ENCODE results near the gene UROC1. TPM values are rescaled to one million over a fixed set of nuclear protein-coding genes. Genes with fewer than 3 reads are reported as not detected.

Gene UROC1
- total and polyA plus RNA-seq, 2 of the 4 experiments (the other 2 are of a cell fraction) = not detected

GRCh38 chr3:126480861-126481260 is 36.7 kb downstream of the UROC1 start:
- no peaks in the 10 kb centered on the region for H3K9me3 ChIP-seq (ENCODE audit: control insufficient read depth, insufficient read depth, low read length)
- H2AK9ac ChIP-seq (replicated peaks; ENCODE audit: low read depth, low read length, poor library complexity) = no peak overlapping the region
- H4K20me1 ChIP-seq (ENCODE audit: insufficient read depth, low read length) = no peaks in the 10 kb centered on the region
- no peak overlapping the region for H2AFZ ChIP-seq (replicated peaks; ENCODE audit: low read length, poor library complexity)
- dilution Hi-C loops (cut with HindIII; ENCODE audit: low sequenced_read_pairs, unreplicated experiment) (no loop called here), intact Hi-C loops (cut with micrococcal nuclease) (no loop called here), in situ Hi-C loops (cut with MboI; ENCODE audit: low sequenced_read_pairs) (no loop called here)
- ChIA-PET POLR2A (ENCODE audit: unreplicated experiment) (no interaction called here), CTCF (no interaction called here)
- H2BK20ac ChIP-seq (ENCODE audit: low read depth, low read length) = no peak overlapping the region
- H4K5ac ChIP-seq (ENCODE audit: low read depth, low read length) = no peak overlapping the region
- no peak overlapping the region for H3K23ac ChIP-seq (ENCODE audit: low read depth, low read length)
- H2BK5ac ChIP-seq (ENCODE audit: low read depth, low read length, poor library complexity, severe bottlenecking) = no peak overlapping the region
- no peak overlapping the region for H4K8ac ChIP-seq (ENCODE audit: low read depth in 2 of 2, low read length in 2 of 2)
- ATAC-seq (ENCODE audit: low read depth) = no peak
- H3K4me3 ChIP-seq (ENCODE audit: insufficient read depth, low read depth, low read length) = no peak overlapping the region
- H3K9ac ChIP-seq (ENCODE audit: low read depth, low read length) = no peak overlapping the region
- H3K18ac ChIP-seq (ENCODE audit: low read depth, low read length) = no peak overlapping the region
- no peak overlapping the region for H4K91ac ChIP-seq (ENCODE audit: insufficient read depth, low read depth, low read length)
- no peak overlapping the region for H3K4ac ChIP-seq (ENCODE audit: low read depth, low read length)
- DNase-seq = no peak
- TF ChIP-seq ELK1 (IDR thresholded peaks at IDR 0.05; ENCODE audit: borderline replicate concordance, low read depth, low read length) (no peak), RCOR1 (IDR thresholded peaks at IDR 0.05; ENCODE audit: insufficient replicate concordance, low read length) (no peak), BHLHE40 (IDR thresholded peaks at IDR 0.05; ENCODE audit: low read depth, low read length) (no peak), SMC3 (IDR thresholded peaks at IDR 0.05; ENCODE audit: low read depth, low read length) (no peak), FOS (IDR thresholded peaks at IDR 0.05; ENCODE audit: low read depth, low read length) (no peak), RAD21 (IDR thresholded peaks at IDR 0.05; ENCODE audit: low read length) (no peak), USF2 (IDR thresholded peaks at IDR 0.05; ENCODE audit: low read depth, low read length) (no peak)
- peaks cover 0 to 3% of the 10 kb centered on the region in 2 experiments; a peak in 1 of 4 replicates for H3K79me1 ChIP-seq (ENCODE audit: low read depth in 1 of 2, low read length in 2 of 2)
- 57% methylated on average over 1 of the region's 8 CpGs; no CpG with 5 or more reads in 1 of the 2 experiments for WGBS, 2 experiments (ENCODE audit: extremely low coverage in 2 of 2, insufficient read length in 1 of 2)
- H2BK120ac ChIP-seq (ENCODE audit: low read depth, low read length) = no peak overlapping the region
- H3K4me2 ChIP-seq (ENCODE audit: low read depth, low read length) = no peak overlapping the region
- H3K14ac ChIP-seq (replicated peaks; ENCODE audit: low read depth, low read length) = no peak overlapping the region
- BruUV-seq (replicated peaks) = no TSS peak
- H3K9me1 ChIP-seq (ENCODE audit: insufficient read depth, low read length) = 0 out of 2 replicates have a peak, but pooled peaks cover 6% of the 10 kb centered on the region
- H3K36me3 ChIP-seq (ENCODE audit: control insufficient read depth, insufficient read depth, low read length) = no peaks in the 10 kb centered on the region
- no peak overlapping the region for H3K56ac ChIP-seq (ENCODE audit: extremely low read depth, insufficient read depth, low read length)
- peaks cover 2% of the 10 kb centered on the region; the same call in 1 of the 2 replicates for H3K4me1 ChIP-seq (ENCODE audit: control insufficient read depth, insufficient read depth, low read length)
- no peak overlapping the region for H2BK15ac ChIP-seq (ENCODE audit: low read depth, low read length)
- H3K27ac ChIP-seq (ENCODE audit: insufficient read depth, low read length) = no peak overlapping the region
- no peak overlapping the region for H2AK5ac ChIP-seq (ENCODE audit: low read depth, low read length)
- H3K27me3 ChIP-seq (ENCODE audit: control insufficient read depth, insufficient read depth, low read length) = peaks cover 2% of the 10 kb centered on the region; the same call in 1 of the 2 replicates
